ENCODE results near the gene TIMM44.
"Not testable (repeated sequence)": the region's sequence is repeated elsewhere in the genome, so short reads cannot be mapped to it uniquely, and the experiment has no call there.

Gene TIMM44

GRCh38 chr19:7918615-7919421, 24.6 kb downstream of the TIMM44 start:
- no peak for TF ChIP-seq MAX (IDR thresholded peaks at IDR 0.05; ENCODE audit: low read depth, low read length)
- TF ChIP-seq MYC (IDR thresholded peaks at IDR 0.05; ENCODE audit: low read depth, low read length) = no peak
- TF ChIP-seq POLR2A (IDR thresholded peaks at IDR 0.05; ENCODE audit: extremely low read depth, insufficient read length) = no peak
- TF ChIP-seq CTCF (IDR thresholded peaks at IDR 0.05; ENCODE audit: low read depth, low read length) = no peak
- no peak overlapping the region for H3K4me3 ChIP-seq (ENCODE audit: low read depth, low read length)
- no peak for DNase-seq (ENCODE audit: low read depth)

GRCh38 chr19:7918062-7918614, 25.3 kb downstream of the TIMM44 start:
- H3K4me3 ChIP-seq (ENCODE audit: low read depth, low read length); DNase-seq (ENCODE audit: low read depth): not testable (repeated sequence)

GRCh38 chr19:7917267-7918061, 26.0 kb downstream of the TIMM44 start:
- no peak overlapping the region for H3K4me3 ChIP-seq (ENCODE audit: low read depth, low read length)
- TF ChIP-seq CTCF (IDR thresholded peaks at IDR 0.05; ENCODE audit: low read depth, low read length) (peak; percentile 57), MAX (IDR thresholded peaks at IDR 0.05; ENCODE audit: low read depth, low read length) (0 out of 2 replicates have a peak, but pooled peaks have one; percentile 2), MYC (IDR thresholded peaks at IDR 0.05; ENCODE audit: low read depth, low read length) (no peak; the same call in 1 of the 2 replicates)

GRCh38 chr19:7916955-7917266, 26.6 kb downstream of the TIMM44 start:
- H3K4me3 ChIP-seq (ENCODE audit: low read depth, low read length) = no peak overlapping the region
- DNase-seq (ENCODE audit: low read depth) = no peak
- no peak for TF ChIP-seq POLR2A (IDR thresholded peaks at IDR 0.05; ENCODE audit: extremely low read depth, insufficient read length)
- no peak for TF ChIP-seq MYC (IDR thresholded peaks at IDR 0.05; ENCODE audit: low read depth, low read length)
- TF ChIP-seq CTCF (IDR thresholded peaks at IDR 0.05; ENCODE audit: low read depth, low read length) = no peak
- no peak for TF ChIP-seq MAX (IDR thresholded peaks at IDR 0.05; ENCODE audit: low read depth, low read length)

More at GRCh38 chr19:7917267-7918061, 26.0 kb downstream of the TIMM44 start:
- DNase-seq (ENCODE audit: low read depth) = peak; percentile 81

- H3K4me3 ChIP-seq (ENCODE audit: low read depth, low read length) = no peak overlapping the region
- no peak for TF ChIP-seq MAX (IDR thresholded peaks at IDR 0.05; ENCODE audit: low read depth, low read length)
- TF ChIP-seq POLR2A (IDR thresholded peaks at IDR 0.05; ENCODE audit: extremely low read depth, insufficient read length) = no peak
- no peak for TF ChIP-seq MYC (IDR thresholded peaks at IDR 0.05; ENCODE audit: low read depth, low read length)
- TF ChIP-seq CTCF (IDR thresholded peaks at IDR 0.05; ENCODE audit: low read depth, low read length) = no peak
- peak; percentile 52 for DNase-seq (ENCODE audit: low read depth)
These were observed 27.1 kb downstream of the TIMM44 start for GRCh38 chr19:7916103-7916954.
